Nephron (organoid): ENCODE measurements around the gene PAXIP1.

Experiments
- H3K27ac Mint-ChIP-seq, 3 experiments: 2 replicates each; pipeline ENCODE4 v1.8.0; 2020; ENCODE audit warnings: mixed read lengths in 3 of 3, mild to moderate bottlenecking in 2 of 3, moderate library complexity in 1 of 3
- H3K27me3 Mint-ChIP-seq: 2 replicates; pipeline ENCODE4 v1.8.0; 2021; ENCODE audit warnings: low read depth, mild to moderate bottlenecking, moderate library complexity, mixed read lengths
- H3K36me3 Mint-ChIP-seq: 2 replicates; pipeline ENCODE4 v1.8.0; 2020; ENCODE audit warnings: low read depth, mixed read lengths
- H3K4me1 Mint-ChIP-seq: 2 replicates; pipeline ENCODE4 v1.8.0; 2020; ENCODE audit warnings: mixed read lengths
- H3K4me3 Mint-ChIP-seq, 3 experiments: 2 replicates each; pipeline ENCODE4 v1.8.0; 2020; ENCODE audit warnings: mild to moderate bottlenecking in 3 of 3, mixed read lengths in 3 of 3, moderate library complexity in 2 of 3
- H3K9me3 Mint-ChIP-seq: 2 replicates; pipeline ENCODE4 v1.8.0; 2020; ENCODE audit warnings: mixed read lengths
- TF ChIP-seq, protein P1 (sequence below), 3 experiments: fragments of 200-600 bp; sonication (generic); IDR thresholded peaks; one replicate each; pipeline ENCODE4 v1.5.0; 2021; ENCODE audit warnings: antibody characterized with exemption in 3 of 3; ENCODE audit not compliant: unreplicated experiment in 3 of 3

The PAXIP1 gene

DNA sequence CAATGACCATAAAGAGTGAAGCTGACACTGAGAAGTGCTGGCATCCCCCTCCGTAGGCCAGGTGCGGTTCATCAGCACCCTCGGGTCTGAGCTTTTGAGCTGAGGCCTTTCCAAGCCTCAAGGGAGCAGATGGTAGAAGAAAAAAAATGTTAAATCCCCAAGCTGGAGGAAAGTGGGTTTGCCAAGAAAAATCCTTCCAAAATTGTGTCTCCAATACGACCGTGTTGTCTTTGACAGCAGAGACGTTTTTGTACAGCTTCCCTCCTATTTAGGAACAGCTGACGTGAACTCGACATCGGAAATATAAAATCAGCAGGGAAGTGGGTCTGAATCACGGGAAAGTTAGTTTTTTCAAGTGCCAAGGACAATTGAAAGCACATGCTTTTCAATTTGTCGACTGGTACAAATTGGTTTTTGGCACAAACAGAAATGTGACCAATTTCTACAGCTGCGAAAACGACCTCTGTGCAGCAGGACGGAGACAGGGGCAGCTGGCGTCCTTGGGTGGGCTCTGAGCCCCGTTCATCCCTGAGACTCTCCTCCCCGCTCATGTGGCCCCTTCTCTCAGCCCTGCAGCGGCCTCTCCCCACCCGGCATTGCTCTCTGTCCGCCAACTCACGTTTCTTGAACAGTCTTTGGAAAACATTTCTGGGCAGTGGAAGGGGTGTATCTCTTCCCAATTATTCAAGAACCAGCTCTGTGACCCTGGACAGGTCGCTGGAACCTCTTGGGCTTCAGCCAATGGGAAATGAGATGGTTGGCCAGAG is 89.9 kb downstream of the PAXIP1 start:
- no peak overlapping the region for H3K4me3 Mint-ChIP-seq
- H3K9me3 Mint-ChIP-seq, result peaks cover 9% of the 10 kb centered on the region
- H3K4me1 Mint-ChIP-seq, result peaks cover 9% of the 10 kb centered on the region
- no peaks in the 10 kb centered on the region for H3K36me3 Mint-ChIP-seq
- H3K27ac Mint-ChIP-seq, result no peak overlapping the region
- H3K27me3 Mint-ChIP-seq, result peaks cover 28% of the 10 kb centered on the region
- TF ChIP-seq, protein P1, sequence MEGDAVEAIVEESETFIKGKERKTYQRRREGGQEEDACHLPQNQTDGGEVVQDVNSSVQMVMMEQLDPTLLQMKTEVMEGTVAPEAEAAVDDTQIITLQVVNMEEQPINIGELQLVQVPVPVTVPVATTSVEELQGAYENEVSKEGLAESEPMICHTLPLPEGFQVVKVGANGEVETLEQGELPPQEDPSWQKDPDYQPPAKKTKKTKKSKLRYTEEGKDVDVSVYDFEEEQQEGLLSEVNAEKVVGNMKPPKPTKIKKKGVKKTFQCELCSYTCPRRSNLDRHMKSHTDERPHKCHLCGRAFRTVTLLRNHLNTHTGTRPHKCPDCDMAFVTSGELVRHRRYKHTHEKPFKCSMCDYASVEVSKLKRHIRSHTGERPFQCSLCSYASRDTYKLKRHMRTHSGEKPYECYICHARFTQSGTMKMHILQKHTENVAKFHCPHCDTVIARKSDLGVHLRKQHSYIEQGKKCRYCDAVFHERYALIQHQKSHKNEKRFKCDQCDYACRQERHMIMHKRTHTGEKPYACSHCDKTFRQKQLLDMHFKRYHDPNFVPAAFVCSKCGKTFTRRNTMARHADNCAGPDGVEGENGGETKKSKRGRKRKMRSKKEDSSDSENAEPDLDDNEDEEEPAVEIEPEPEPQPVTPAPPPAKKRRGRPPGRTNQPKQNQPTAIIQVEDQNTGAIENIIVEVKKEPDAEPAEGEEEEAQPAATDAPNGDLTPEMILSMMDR (IDR thresholded peaks at IDR 0.05; ENCODE audit: unreplicated experiment in 3 of 3), result no peak

DNA sequence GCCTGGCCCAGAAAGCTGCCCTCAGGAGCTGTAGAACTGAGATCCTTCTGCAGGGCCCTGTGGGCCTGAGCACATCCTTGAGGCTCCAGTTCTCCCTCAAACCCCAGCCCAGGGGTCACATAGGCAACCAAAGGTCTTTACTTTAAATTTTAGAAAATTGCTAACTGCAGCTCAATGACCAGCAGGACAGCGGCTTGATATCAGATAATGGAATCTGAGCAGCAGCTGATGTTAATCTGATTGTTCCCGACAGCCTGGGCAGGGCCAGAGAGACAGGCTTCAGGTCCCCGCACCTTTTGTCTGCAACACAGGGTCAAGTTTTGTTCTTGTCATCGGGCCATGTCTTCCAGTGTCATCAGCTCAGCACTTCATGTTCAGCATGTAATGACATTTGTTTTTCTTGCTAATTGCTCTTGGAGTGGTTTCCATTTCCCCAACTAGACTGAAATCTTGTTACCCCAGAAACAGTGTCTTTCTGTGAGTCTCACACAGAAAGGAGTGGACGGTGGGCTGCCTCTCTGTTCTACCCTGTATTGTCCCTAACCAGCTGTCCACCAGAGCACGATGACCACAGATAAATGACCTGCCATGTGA is 91.0 kb downstream of the PAXIP1 start:
- Mint-ChIP-seq H3K36me3 (no peaks in the 10 kb centered on the region), H3K9me3 (peaks cover 10% of the 10 kb centered on the region), H3K27ac (no peak overlapping the region), H3K4me1 (peaks cover 8% of the 10 kb centered on the region), H3K4me3 (no peak overlapping the region), H3K27me3 (peaks cover 29% of the 10 kb centered on the region)
- TF ChIP-seq, protein P1 (IDR thresholded peaks at IDR 0.05; ENCODE audit: unreplicated experiment in 3 of 3), result no peak

DNA sequence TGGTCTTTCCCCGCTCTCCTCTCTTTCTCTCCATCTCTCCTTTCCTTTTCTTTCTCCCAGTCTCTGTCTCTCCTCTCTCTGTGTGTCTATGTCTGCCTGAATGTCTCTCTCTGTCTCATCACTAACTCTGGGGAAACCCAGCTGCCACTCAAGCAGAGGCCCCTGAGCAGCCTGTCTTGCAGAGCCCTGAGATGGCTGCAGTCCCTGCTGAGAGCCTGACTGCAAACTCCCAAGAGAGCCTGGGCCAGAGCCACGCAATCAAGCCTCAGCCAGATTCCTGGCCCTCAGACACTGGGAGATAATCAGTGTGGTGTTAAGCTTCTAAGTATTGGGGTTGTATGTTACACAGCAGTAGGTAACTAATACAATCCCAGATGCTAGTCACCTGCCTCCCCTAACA is 91.5 kb downstream of the PAXIP1 start:
- TF ChIP-seq, protein P1 (IDR thresholded peaks at IDR 0.05; ENCODE audit: unreplicated experiment in 3 of 3), result no peak
- Mint-ChIP-seq H3K4me1 (peaks cover 8% of the 10 kb centered on the region), H3K36me3 (no peaks in the 10 kb centered on the region), H3K27me3 (peaks cover 29% of the 10 kb centered on the region), H3K9me3 (peaks cover 10% of the 10 kb centered on the region), H3K4me3 (no peak overlapping the region), H3K27ac (no peak overlapping the region)

DNA sequence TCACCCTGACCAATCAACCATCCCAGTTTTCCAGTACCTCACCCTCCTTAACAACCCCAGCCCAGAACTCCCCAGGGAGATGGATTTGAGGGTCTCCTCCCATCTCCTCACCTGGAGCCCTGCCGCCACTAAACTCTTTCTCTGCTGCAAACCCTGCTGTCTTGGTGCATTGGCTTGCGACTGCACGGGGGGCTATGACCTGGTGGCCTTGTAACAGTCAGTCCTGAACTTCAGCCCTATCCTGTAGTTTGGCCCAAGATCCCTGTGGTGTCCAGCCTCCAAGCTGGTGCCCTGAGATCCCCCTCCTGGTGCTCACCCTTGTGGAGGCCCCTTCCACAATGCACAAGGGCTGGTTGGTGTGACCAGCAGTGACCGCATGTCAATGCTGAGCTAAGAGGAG is 91.9 kb downstream of the PAXIP1 start:
- Mint-ChIP-seq H3K27me3 (peaks cover 29% of the 10 kb centered on the region), H3K4me3 (no peak overlapping the region), H3K4me1 (peaks cover 8% of the 10 kb centered on the region), H3K36me3 (no peaks in the 10 kb centered on the region), H3K27ac (no peak overlapping the region), H3K9me3 (peaks cover 10% of the 10 kb centered on the region)
- TF ChIP-seq, protein P1 (IDR thresholded peaks at IDR 0.05; ENCODE audit: unreplicated experiment in 3 of 3), result no peak

- H3K4me1 Mint-ChIP-seq, result peaks cover 8% of the 10 kb centered on the region
- no peak overlapping the region for H3K27ac Mint-ChIP-seq
- TF ChIP-seq, protein P1 (IDR thresholded peaks at IDR 0.05; ENCODE audit: unreplicated experiment in 3 of 3), result no peak
- peaks cover 34% of the 10 kb centered on the region for H3K27me3 Mint-ChIP-seq
- no peak overlapping the region for H3K4me3 Mint-ChIP-seq
- peaks cover 10% of the 10 kb centered on the region for H3K9me3 Mint-ChIP-seq
- no peaks in the 10 kb centered on the region for H3K36me3 Mint-ChIP-seq
Observed at GRCh38 chr7:154910125-154910524, 92.8 kb downstream of the PAXIP1 start.
